Activated naive CD4-positive, alpha-beta T cell treated with anti-CD3 and anti-CD28 coated beads for 36 hours (primary cell): ENCODE measurements around the gene ZNF26. TPM values are rescaled to one million over a fixed set of nuclear protein-coding genes. Genes with fewer than 3 reads are reported as not detected.
"Not testable (repeated sequence)": the region's sequence is repeated elsewhere in the genome, so short reads cannot be mapped to it uniquely, and the experiment has no call there.

Experiments used
- CTCF ChIA-PET: fragments of 350-600 bp; sonication (Branson Sonifier 250); formaldehyde crosslinking; loops from one replicate; lab custom pipeline; 2021; ENCODE audit warnings: antibody characterized with exemption; lab: Charles Lee
- DNase-seq: peaks from one replicate; pipeline ENCODE4 v3.0.0-alpha.2; 2020
- H3K27ac Mint-ChIP-seq: one replicate; pipeline ENCODE4 v1.8.0; 2021; ENCODE audit warnings: mild to moderate bottlenecking, mixed read lengths
- H3K27me3 Mint-ChIP-seq: one replicate; pipeline ENCODE4 v1.8.0; 2021; ENCODE audit warnings: low read depth, mixed read lengths
- H3K36me3 Mint-ChIP-seq: one replicate; pipeline ENCODE4 v1.8.0; 2021; ENCODE audit warnings: low read depth, mixed read lengths
- H3K4me1 Mint-ChIP-seq: one replicate; pipeline ENCODE4 v1.8.0; 2021; ENCODE audit warnings: low read depth, mixed read lengths
- H3K4me3 Mint-ChIP-seq: one replicate; pipeline ENCODE4 v1.8.0; 2021; ENCODE audit warnings: mild to moderate bottlenecking, moderate library complexity, mixed read lengths
- H3K9me3 Mint-ChIP-seq: one replicate; pipeline ENCODE4 v1.8.0; 2021; ENCODE audit warnings: mixed read lengths
- intact Hi-C: fragments of 100-400 bp; cut with micrococcal nuclease; formaldehyde crosslinking; loops from one replicate; pipeline ENCODE4 v1.15.1; 2023
- total RNA-seq, 2 experiments: library from RNA; stranded (reverse); gene quantifications; one replicate each; pipeline ENCODE4 v1.2.3, GENCODE V29; 2021

Gene ZNF26
- total RNA-seq, result 10 to 100 TPM in 1 of 2 experiments, 1 to 10 TPM in 1; 8.4 to 12.2 TPM

- Mint-ChIP-seq H3K36me3 (peaks cover 39% of the 10 kb centered on the region), H3K4me3 (peak within 1 kb of the TSS; percentile 91), H3K4me1 (peaks cover 24% of the 10 kb centered on the region), H3K27ac (peak within 1 kb of the TSS; percentile 90), H3K9me3 (peaks cover 30% of the 10 kb centered on the region), H3K27me3 (peaks cover 4% of the 10 kb centered on the region)
- peak; percentile 92 for DNase-seq
- CTCF ChIA-PET, result interaction anchor here (1.0 to 1.7 kb wide), 3 partner anchors 10 to 81 kb away, joined by 3 to 6 read pairs (median 5); no protein-coding TSS in a partner anchor
- intact Hi-C loops, result loop anchor here (1.0 kb wide), 8 partner anchors 30 to 276 kb away; partner anchors contain the start of genes PGAM5, ZNF10, ZNF140 and ZNF268
Measured at GRCh38 chr12:132986001-132986884, at the start of gene ZNF26. Gene ZNF26, plus strand, starts transcription at chr12:132986367. Its CDS starts 474 bp downstream, at chr12:132986841.

GRCh38 chr12:132936921-132937320 lies 49.2 kb upstream of the ZNF26 start:
- CTCF ChIA-PET, H3K27me3 Mint-ChIP-seq, H3K27ac Mint-ChIP-seq: not testable (repeated sequence)

DNA sequence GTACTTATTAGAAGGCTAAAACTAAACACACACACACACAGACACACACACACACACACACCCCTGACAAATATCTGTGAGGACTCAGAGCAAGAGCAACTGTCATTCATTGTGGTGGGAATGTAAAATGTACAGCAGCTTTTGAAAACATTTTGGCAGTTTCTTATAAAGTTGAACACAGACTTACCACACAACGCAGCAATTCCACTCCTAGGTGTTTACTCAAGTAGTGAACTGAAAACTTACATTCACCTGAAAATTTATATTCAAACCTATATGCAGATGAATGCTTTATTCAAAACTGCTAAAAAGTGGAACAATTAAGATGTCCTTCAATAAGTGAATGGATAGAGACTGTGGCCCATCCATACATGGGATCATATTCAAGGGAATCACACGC lies 48.7 kb upstream of the ZNF26 start:
- H3K4me3 Mint-ChIP-seq, result no peak overlapping the region
- intact Hi-C loops, result no loop called here
- CTCF ChIA-PET, result no interaction called here
- peaks cover 63% of the 10 kb centered on the region for H3K9me3 Mint-ChIP-seq
- H3K4me1 Mint-ChIP-seq, result no peaks in the 10 kb centered on the region
- no peaks in the 10 kb centered on the region for H3K27me3 Mint-ChIP-seq
- H3K27ac Mint-ChIP-seq, result no peak overlapping the region
- H3K36me3 Mint-ChIP-seq, result peaks cover 56% of the 10 kb centered on the region
- no peak for DNase-seq

More at GRCh38 chr12:132936921-132937320, 49.2 kb upstream of the ZNF26 start:
- Mint-ChIP-seq H3K9me3 (peaks cover 60% of the 10 kb centered on the region), H3K36me3 (peaks cover 55% of the 10 kb centered on the region)
- H3K4me1 Mint-ChIP-seq, intact Hi-C loops, H3K4me3 Mint-ChIP-seq, DNase-seq: not testable (repeated sequence)

- DNase-seq, H3K4me1 Mint-ChIP-seq, intact Hi-C loops, H3K27ac Mint-ChIP-seq, H3K27me3 Mint-ChIP-seq, H3K4me3 Mint-ChIP-seq, CTCF ChIA-PET: not testable (repeated sequence)
- H3K36me3 Mint-ChIP-seq, result peaks cover 59% of the 10 kb centered on the region
- peaks cover 56% of the 10 kb centered on the region for H3K9me3 Mint-ChIP-seq
Measured at GRCh38 chr12:132938807-132939206, 47.4 kb upstream of the ZNF26 start.

GRCh38 chr12:132940071-132940719 lies 46.0 kb upstream of the ZNF26 start:
- no peak overlapping the region for H3K27ac Mint-ChIP-seq
- H3K36me3 Mint-ChIP-seq, result peaks cover 63% of the 10 kb centered on the region
- DNase-seq, result no peak
- CTCF ChIA-PET, result no interaction called here
- no peaks in the 10 kb centered on the region for H3K27me3 Mint-ChIP-seq
- no peak overlapping the region for H3K4me3 Mint-ChIP-seq
- intact Hi-C loops, result no loop called here
- H3K4me1 Mint-ChIP-seq, result no peaks in the 10 kb centered on the region
- peaks cover 53% of the 10 kb centered on the region for H3K9me3 Mint-ChIP-seq

- H3K27ac Mint-ChIP-seq, result no peak overlapping the region
- CTCF ChIA-PET, result no interaction called here
Measured at GRCh38 chr12:132941336-132941954, 44.7 kb upstream of the ZNF26 start.

DNA sequence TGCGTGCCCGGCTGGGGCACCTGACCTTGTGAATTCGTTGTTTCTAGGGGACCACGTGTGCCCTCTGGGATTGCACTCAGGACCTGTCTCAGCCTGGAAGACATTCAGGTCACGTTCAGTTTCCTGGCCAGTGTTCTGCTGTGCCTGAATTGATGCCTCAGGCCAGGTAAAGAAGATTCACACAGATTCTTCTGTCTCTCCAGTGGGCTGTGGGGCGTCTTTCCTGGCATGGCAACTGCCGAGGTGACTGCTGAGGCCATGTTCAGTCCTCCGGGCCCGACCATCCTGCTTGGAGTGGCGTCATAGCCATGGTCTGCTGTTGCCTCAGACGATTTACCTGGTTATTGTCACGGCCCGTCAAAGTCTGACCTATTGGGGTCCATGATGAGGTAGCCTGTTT lies 43.6 kb upstream of the ZNF26 start:
- CTCF ChIA-PET, result no interaction called here
- Mint-ChIP-seq H3K9me3 (peaks cover 45% of the 10 kb centered on the region), H3K36me3 (peaks cover 76% of the 10 kb centered on the region), H3K4me3 (no peak overlapping the region), H3K27me3 (no peaks in the 10 kb centered on the region), H3K27ac (no peak overlapping the region), H3K4me1 (no peaks in the 10 kb centered on the region)
- no peak for DNase-seq
- intact Hi-C loops, result no loop called here

More at GRCh38 chr12:132941336-132941954, 44.7 kb upstream of the ZNF26 start:
- Mint-ChIP-seq H3K4me3 (no peak overlapping the region), H3K36me3 (peaks cover 71% of the 10 kb centered on the region), H3K9me3 (peaks cover 53% of the 10 kb centered on the region), H3K27me3 (no peaks in the 10 kb centered on the region), H3K4me1 (no peaks in the 10 kb centered on the region)
- intact Hi-C loops, result no loop called here
- no peak for DNase-seq

GRCh38 chr12:132945806-132946205 lies 40.4 kb upstream of the ZNF26 start:
- intact Hi-C loops, result no loop called here

GRCh38 chr12:132946246-132946820 lies 39.8 kb upstream of the ZNF26 start:
- intact Hi-C loops, result no loop called here
- CTCF ChIA-PET, result no interaction called here
- H3K4me1 Mint-ChIP-seq, result no peaks in the 10 kb centered on the region
- no peak overlapping the region for H3K27ac Mint-ChIP-seq
- H3K4me3 Mint-ChIP-seq, result no peak overlapping the region
- peaks cover 42% of the 10 kb centered on the region for H3K9me3 Mint-ChIP-seq
- H3K27me3 Mint-ChIP-seq, result no peaks in the 10 kb centered on the region
- peaks cover 78% of the 10 kb centered on the region for H3K36me3 Mint-ChIP-seq
- no peak for DNase-seq

More at GRCh38 chr12:132945806-132946205, 40.4 kb upstream of the ZNF26 start:
- H3K4me1 Mint-ChIP-seq, result no peaks in the 10 kb centered on the region
- H3K36me3 Mint-ChIP-seq, result peaks cover 83% of the 10 kb centered on the region
- CTCF ChIA-PET, result no interaction called here
- no peak overlapping the region for H3K27ac Mint-ChIP-seq
- no peak for DNase-seq
- no peak overlapping the region for H3K4me3 Mint-ChIP-seq
- no peaks in the 10 kb centered on the region for H3K27me3 Mint-ChIP-seq
- H3K9me3 Mint-ChIP-seq, result peaks cover 47% of the 10 kb centered on the region

- DNase-seq, result no peak
- H3K36me3 Mint-ChIP-seq, result peaks cover 66% of the 10 kb centered on the region
- H3K27ac Mint-ChIP-seq, result no peak overlapping the region
- intact Hi-C loops, result no loop called here
- H3K4me3 Mint-ChIP-seq, result no peak overlapping the region
- peaks cover 33% of the 10 kb centered on the region for H3K9me3 Mint-ChIP-seq
- no peaks in the 10 kb centered on the region for H3K27me3 Mint-ChIP-seq
- CTCF ChIA-PET, result no interaction called here
- no peaks in the 10 kb centered on the region for H3K4me1 Mint-ChIP-seq
Measured at GRCh38 chr12:132948146-132949066, 37.8 kb upstream of the ZNF26 start.
